NCI-H524 treated with DMSO at 0.1 percent for 48 hours (cell line): ENCODE measurements around the gene SFRP2.

Experiments used
- DNase-seq: peaks from one replicate; lab custom pipeline; 2025; lab: John Stamatoyannopoulos, UW

SFRP2 gene

DNA sequence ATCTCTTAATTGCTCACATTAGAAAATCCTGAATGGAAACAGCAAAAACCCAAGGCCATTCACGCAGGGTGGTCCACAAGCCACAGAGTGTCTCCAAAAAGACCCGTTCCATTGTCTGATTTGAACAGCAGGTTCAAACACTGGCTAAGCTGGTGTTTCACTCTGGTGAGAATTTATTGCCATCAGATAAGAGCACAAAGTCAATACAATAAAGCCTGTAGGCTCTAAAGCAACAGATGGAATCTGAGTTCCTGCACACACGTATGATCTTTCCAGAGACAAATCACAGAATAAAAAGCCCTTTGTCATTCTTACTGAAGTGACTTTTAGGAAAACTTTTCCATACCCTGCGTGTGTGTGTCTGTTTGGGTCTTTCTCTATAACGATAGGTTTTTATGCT, 5.1 kb upstream of the SFRP2 start:
- DNase-seq = no peak

DNA sequence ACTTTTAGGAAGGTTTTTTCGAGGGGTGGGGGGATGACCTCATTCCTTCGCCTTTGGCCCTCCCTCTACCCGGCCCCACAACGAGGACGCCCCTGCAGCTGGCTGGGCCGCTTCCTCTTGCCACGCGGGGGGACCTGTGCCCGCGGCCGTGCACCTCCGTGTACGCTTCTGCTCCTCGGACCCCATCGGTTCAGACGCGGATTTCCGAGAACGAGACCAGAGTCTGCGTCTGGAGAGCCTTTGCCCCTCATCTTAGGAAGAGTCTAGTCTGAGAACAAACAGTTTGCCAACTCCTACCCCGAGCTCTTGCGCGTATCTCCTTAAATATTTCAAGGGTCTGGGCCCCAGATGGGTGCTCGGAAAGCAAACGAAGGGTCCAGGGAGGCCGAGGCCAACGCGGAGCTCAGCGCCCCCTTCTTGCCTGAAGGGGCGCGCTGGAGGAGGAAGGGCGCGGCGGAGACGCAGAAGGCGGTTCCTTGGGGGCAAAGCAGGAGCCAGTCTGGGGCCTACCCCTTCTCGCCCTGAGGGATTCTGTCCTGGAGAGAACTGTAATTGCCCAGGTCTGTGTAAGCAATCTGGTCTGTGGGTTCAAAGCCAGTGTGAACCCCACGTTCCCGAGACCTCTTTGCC, 3.9 kb upstream of the SFRP2 start:
- no peak for DNase-seq

DNA sequence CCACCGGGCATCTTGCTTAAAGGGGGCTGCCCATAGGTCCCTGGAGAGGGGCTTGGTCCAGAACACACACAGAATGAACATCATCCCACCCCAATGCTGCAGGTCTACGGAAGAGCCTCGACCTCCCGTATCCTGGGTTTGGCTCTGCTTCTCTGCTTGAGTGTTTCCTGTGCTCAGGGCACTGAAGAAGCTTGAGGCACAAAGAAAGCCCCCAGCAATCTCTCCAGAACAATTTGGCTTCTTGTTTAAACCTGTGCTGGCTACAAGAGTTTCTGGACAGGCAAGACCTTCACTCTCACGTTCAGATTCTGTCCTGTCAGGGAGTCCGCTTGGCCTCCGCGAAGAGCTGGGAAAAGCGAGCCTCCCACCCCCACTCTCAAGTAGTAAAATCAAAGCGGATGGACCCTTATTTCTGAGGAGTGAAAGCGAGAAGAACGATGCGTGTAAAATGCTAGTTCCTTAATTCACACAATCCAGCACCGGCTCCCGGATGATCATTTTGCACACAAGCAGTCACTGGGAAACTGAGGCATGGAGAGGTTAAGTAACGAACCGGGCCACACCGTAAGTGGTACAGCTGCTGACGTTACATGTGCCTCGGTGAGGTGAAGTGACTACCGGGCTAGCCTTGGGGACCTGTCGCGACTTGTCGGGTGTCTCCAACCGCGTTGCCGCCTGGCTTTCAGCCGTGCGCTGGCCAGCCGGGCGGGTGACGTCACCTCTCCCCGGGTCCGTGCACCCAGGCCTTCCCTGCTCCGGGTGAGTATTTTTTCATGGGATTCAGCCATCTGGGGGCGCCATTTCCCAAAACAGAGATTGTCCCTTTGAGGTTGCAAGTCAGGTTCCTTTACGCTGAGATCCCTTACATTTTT, 3.1 kb upstream of the SFRP2 start:
- no peak for DNase-seq

DNA sequence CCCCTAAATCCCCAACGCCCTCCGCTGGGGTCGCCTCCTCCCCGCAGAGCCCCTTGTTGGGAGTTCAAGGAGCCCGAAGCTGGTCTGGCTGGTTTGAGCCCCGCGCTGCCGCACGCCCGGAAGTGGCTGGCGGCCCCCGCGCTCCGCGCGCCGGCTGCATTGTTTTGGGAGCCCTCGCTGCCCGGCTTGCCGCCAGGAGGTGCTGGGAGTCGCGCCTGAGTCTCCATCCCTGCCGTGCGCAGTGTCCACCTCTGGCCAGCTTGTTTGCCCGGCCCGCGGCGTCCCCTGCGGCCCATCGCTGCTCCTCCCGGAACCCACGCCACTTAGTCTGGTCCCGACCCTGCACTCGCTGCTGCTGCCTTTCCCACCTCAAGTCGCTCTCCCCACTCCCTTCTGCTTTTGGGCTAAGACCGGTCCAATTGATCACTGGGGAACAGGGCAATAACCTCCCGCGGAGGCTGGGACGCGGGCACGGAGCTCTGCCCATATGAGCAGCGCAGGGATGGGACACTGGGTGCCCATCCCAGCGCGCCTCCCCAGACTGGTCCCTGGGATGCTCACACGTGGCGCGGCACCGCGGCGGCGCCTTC, 2.2 kb upstream of the SFRP2 start:
- no peak for DNase-seq

DNA sequence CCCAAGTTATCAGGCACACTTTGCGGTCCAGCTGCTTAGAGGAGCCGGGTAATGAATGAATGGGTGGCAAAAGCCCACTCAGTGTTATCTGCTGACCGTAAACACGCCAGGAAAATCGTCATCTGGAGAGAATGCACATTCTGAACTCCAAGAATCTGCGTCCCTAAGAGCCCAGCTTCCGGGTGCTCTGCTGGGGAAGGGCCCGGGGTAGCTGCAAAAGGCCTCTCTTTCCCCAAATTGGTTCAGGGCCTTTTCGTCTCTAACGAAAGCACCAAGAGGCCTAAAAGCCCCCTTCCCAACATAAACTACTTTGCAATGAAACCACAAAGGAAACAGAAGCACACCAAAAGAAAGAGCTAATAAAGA, 1.6 kb upstream of the SFRP2 start:
- DNase-seq = no peak

DNA sequence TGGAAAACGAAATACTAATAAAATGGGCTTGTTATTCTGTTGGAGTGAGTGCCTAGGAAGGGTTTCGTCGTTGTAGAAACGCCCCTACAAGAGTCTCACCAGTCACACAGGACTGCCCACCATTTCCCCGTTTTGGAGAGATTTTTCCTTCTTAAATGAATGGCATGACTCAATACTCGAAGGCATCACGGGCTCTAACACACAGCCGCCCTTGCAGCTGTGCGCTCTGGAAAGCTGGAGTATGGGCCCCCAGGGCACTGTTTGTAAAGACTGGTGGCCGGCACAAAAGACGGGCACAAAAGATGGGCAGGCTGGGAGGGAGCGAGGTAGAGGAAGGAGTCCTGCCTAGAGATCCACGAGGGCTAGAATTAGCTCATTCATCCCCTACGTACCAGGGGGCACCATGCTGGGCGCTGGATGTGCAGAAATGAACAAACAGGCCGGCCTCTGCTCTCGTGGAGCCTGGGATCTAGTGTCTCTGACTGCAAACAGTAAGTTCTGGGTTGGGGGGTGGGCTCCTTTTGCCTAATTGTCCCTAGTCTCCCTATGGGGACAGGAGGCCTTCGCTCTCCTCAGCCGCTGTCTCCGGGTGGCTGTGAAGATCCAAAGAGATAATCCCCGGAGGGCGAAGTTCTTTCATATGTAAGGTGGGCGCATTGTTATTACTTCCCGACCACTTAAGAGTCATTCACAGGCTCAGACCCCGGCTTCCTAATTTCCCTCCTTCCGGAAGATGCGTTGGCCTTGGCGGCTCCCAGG, 1.0 kb upstream of the SFRP2 start:
- DNase-seq = no peak

DNA sequence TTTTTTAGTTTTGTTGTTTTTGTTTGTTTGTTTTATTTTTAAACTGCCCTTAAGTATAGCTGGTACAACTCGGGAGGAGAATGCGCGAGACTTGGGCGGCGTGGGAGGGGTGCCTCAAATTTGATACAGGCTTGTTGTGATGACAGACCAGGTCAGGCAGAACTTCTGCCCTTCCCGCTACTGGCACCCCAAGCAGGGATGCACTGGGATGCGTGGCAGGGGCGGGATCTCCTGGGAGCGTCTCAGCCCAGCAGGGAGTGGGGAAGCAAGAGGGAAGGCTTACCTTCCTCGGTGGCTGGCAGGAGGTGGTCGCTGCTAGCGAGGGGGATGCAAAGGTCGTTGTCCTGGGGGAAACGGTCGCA, 851 bp downstream of the SFRP2 start:
- no peak for DNase-seq

DNA sequence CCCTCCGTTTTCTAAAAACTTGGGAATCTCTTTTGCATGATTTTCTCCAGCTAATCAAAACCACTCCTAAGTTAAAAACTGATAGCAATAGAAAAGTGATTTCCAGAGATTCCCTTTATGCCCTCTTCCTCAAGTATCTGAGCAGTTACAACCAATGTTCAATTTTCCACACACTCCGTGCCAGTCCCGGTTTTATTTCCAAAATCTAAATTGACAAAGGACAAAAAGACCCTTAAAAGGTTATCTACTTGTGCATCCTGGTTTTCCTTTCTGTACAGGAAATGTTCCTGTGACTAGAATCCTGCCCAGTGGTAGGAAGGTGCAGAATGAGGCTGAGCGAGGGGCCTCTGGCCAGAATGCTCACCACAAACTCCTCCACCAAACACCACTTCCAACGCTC, 1.3 kb downstream of the SFRP2 start:
- DNase-seq = no peak

DNA sequence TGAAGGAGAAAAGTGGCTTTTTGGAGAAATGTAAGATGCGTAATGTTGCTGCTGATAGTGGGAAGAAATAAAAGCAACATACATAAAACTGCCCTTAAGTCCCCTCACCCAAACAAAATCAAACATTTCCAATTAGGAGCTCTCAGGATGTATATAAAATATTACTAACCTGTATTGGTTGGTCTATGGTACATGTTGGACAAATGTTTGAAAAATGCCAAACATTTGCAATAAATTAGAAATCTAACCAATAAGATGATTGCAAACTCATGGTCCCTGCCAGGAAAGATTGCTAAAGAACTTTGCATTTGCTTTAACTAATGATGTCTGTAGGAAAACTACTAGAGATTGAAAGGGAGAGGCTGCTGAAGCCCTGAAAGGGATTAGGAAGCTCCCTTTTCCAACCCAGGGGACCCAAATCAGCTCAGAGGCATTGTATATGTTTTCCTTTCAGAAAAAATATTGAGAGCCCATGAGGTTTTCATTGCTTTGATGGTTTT, 1.8 kb downstream of the SFRP2 start:
- DNase-seq = no peak

DNA sequence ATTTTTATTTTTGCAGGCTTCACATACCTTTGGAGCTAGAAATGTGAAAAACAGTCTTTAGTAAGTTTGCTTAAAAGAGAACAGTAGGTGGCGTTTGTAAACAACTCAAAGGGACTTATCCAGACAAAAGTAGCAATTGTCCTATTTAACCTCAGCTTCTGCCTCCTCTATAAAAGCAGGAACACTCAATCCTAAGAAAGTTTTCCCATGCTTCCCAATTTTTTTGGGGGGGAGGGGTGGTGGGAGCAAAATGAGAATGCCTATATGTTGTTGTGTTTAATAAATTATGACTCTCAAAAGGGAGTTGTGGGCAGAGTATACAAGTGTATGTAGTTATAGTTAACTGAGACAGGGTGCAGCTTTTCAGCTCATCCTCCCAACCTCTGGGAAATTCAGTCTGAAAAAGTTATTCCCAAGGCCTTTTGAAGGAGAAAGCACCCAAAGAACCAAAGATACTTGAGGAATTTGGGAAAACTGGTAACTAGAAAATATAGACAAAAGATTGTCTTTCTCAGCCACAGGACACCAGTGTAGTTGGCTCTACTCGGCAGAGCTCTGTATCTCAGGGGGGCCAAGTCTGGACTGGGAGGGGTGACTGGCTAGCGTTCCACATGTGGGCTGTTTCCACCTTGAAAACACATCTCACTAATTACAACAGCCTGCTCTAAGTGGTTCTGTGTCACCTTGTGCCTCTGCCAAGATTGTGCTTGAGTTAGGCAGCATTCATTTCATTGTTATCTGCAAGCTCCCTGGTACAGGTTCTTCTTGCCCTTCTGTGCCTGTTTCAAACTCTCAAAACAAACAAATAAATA, 2.8 kb downstream of the SFRP2 start:
- DNase-seq = peak; percentile 3

DNA sequence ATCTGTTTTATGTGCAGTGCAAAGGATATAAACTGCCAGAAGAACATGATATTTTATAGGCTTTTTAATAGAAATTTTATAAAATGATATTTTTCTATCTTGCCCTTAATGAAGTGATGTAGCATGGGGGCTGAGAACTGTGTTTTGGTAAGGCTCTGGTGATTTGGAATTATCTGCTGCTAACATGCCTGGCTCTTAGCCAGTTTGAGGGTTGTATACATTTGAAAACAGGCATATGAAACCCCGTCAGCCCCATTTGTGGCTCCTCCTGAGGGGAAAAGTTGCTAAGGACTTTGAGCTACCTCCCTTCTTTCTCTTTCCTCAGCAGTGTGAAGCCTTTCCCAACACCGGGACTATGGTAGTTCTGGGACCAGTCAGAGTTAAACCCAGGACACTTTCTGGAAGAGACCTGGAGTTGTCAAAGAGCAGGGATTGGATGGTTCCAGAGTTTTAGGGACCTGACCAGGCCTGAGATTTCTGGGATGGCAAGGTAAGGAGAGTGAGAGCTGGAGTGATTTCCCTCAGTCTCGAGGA, 4.7 kb downstream of the SFRP2 start:
- DNase-seq = no peak

DNA sequence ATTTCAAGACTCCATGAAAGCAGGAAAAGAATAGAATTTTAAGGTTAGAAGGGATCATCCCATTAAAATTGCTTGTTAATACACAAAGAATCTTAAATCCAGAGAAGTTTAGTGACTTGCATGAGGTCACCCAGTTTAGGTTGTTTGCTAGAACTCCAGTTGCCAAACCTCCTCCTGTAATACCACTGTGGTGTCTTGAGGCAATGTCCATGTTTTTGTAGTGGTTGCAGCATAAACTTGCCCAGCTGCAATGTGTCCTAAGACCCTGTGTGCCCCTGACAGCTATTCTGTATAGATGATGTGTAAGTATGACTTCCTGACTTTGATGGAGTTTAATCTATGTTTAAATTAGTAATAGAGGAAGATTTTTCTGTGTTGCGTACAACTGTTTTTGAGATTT, 6.3 kb downstream of the SFRP2 start:
- no peak for DNase-seq

DNA sequence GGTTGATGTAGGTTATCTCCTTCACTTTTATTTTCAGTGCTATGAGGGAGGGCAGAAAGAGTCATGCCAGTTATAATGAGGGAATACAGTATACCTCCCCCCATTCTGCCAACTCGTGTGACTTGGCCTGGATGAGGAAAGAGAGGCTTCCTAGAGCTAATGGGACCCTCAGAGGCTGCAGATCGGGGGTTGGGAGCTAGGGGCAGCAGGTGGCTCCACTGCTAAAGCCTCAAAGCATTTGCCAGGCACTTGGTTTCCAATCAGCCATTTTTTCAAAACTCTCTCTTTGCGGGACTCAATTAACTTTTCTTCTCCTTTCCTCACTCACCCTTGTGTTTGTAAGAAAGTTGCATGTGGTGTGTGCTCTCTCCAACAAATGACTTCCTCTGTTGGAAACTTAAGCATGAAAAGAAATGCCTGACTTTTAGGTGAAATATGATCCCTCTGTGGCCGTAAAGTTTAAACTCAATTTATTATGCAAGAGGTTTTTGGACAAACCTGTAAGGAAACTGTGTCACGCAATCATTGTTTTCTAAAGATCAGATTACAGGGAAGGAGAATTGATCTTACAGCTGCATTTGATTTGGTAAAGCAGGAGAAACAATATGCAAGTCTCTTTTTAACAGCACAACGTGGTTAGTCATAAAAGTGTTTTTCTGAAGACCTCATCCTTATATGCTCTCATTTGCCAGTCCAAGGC, 7.0 kb downstream of the SFRP2 start:
- DNase-seq = no peak

DNA sequence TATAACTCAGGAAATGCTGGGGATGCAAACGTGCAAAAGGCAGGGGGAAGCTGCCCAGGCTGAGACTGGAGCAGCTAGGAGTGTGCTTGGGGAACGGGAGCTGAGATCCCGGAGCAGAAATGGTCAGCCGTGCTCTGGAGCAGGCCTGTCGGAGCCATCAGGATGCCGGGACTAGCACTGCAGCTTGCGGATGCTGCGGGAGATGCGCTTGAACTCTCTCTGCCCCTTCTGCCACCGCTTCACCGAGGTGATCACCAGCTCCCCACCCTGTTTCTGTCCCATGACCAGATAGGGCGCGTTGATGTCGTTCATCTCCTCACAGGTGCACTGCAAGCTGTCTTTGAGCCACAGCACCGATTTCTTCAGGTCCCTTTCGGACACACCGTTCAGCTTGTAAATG, 7.6 kb downstream of the SFRP2 start:
- DNase-seq = no peak

DNA sequence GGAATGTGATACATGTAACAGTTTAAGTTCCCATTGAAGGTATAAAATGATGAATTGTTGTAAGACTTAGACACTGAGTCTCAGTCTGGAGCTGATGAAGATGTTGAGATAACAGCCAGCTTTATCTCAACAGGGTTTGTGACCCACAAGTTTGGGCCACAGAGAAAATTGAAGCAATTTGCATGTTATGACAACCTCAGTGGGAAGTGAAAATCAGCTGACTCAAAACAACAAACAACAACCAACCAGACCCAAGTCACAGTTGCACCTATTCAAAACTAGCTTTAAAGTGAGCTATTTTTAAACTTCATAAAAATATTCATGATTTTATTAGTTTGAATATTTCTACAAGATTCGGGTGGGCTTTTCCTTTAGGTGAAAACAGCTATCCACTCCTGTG, 8.0 kb downstream of the SFRP2 start:
- DNase-seq = no peak

DNA sequence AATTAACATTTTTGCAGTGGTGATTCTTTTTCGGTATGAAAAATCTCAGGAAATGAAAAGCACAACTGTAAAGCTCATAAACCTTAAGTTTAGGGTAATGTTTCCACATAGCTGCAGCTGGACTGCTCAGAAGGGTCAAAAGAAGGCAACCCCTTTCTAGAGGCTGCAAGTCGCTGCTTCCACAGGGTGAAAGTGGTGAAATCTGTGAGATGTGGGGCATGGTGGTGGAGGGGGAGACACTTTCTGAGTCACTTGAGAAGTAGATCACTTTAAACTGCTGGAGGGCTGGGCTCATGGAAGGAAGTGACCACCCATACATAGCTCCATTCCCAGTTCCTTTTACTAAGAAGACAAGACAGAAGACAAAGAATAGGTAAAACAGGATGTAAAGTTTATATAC, 8.7 kb downstream of the SFRP2 start:
- DNase-seq = no peak

DNA sequence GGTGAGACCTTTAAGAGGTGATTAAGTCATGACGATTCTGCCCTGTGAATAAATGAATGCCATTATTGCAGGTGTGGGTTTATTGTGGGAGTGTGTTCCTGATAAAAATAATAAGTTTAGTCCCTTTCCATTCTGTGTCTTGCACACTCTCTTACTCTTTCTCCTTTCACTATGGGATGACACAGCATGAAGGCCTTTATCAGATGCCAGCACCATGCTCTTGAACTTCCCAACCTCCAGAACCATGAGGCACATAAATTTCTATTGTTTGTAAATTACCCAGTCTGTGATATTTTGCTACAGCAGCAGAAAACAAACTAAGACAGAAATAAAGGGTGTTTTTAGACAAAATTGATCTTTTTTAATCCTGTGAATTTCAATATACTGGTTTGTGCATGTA, 10.5 kb downstream of the SFRP2 start:
- no peak for DNase-seq

DNA sequence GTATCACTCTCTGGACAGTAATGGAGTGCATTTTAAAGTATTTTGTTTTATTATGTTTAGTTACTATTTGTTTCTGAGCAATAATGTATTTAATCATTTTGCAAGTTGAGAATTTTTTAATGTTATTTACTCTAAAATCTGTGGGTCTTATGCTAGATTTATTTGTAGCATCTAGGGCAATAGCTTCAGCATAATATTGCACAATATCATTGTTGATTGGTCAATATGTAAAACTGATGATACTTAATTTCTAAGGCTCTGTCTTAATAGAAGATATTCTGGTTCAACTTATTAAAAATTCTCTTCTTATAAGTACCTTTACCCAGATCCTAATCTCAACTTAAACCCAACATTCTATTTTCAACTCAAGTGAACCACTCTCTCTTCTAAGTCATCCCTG, 11.5 kb downstream of the SFRP2 start:
- no peak for DNase-seq

DNA sequence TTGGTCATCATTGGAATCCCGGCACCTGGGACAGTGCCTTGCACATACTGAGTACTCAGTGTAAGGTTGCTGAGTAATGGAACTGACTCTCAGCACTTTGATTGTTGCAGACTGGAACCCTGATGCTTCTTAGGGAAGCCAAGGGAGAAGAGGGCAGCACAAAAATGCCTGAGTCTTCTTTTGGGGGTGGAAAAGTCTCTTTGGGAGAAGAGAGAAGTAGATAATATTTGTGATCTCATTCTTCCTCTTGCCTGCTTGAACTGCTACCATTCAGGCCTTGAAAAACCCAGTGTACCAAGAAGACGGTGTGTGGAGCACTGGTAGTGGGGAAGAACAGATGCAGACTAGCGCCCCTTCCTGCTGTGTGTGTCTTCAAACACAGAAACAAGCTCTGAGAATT, 12.3 kb downstream of the SFRP2 start:
- DNase-seq = no peak

DNA sequence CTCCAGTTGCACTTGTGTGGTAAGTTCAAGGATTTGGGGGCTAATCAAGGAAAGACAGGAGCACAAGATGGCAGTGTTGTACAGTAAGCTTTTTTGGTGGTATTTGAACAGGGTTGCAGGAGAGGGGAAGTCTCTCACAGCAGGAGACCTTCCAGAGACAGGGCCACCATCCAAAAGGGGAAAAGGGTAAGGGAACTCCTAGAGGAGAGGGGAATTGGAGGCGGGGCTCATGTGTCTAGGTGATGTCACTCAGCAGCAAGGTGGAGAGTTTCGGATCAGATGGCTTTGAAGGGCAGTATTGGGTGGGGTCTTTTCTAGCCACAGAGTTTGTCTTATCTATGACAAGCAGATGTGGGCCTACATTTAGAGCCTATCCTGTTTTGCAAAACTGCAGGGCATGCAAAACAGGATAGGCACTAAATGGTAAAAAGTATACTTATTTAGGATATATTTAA, 15.6 kb downstream of the SFRP2 start:
- DNase-seq = no peak

DNA sequence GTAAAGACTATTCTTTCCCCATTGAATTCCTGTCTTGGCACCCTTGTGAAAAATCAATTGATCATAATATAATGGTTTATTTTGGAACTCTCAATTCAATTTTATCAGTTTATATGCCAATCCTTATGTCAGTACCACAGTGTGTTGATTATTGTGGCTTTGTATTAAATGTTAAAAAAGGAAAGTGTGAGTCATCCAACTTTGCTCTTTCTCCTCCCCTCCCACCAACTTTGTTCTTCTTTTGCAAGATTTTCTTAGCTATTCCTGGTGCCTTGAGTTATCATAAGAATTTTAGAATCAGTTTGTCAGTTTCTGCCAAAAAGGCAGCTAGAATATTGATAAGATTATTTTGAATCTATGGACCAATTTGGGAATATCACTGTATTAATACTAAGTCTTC, 17.8 kb downstream of the SFRP2 start:
- DNase-seq = no peak
